Stimulated activated CD8-positive, alpha-beta memory T cell treated with anti-CD3 and anti-CD28 coated beads, Interleukin-12 subunit alpha, Interleukin-12 subunit beta, amount 100 ng/mL, for 1 hour (primary cell): ENCODE results near the gene SMAP1.

Experiments used
- DNase-seq: peaks from one replicate; pipeline ENCODE4 v3.0.0-alpha.2; 2020; ENCODE audit warnings: low read depth

The SMAP1 gene

GRCh38 chr6:70684794-70685493, 17.3 kb downstream of the SMAP1 start:
- no peak for DNase-seq

- DNase-seq: no peak
These were observed 18.0 kb downstream of the SMAP1 start for GRCh38 chr6:70685494-70686180.

- DNase-seq: no peak
These were observed 19.0 kb downstream of the SMAP1 start for GRCh38 chr6:70686548-70687133.

- DNase-seq: no peak
These were observed 26.2 kb downstream of the SMAP1 start for GRCh38 chr6:70693887-70694286.

GRCh38 chr6:70694371-70694770, 26.7 kb downstream of the SMAP1 start:
- DNase-seq: no peak

GRCh38 chr6:70700922-70701876, 33.5 kb downstream of the SMAP1 start:
- DNase-seq: no peak

- no peak for DNase-seq
These were observed 38.1 kb downstream of the SMAP1 start for GRCh38 chr6:70705772-70706171.

GRCh38 chr6:70706491-70707123, 38.9 kb downstream of the SMAP1 start:
- no peak for DNase-seq

- no peak for DNase-seq
These were observed 40.2 kb downstream of the SMAP1 start for GRCh38 chr6:70707893-70708292.

GRCh38 chr6:70708448-70708847, 40.8 kb downstream of the SMAP1 start:
- DNase-seq: no peak

GRCh38 chr6:70709826-70710225, 42.1 kb downstream of the SMAP1 start:
- DNase-seq: no peak

GRCh38 chr6:70714716-70715257, 47.1 kb downstream of the SMAP1 start:
- no peak for DNase-seq

GRCh38 chr6:70717038-70717801, 49.5 kb downstream of the SMAP1 start:
- no peak for DNase-seq

- no peak for DNase-seq
These were observed 56.8 kb downstream of the SMAP1 start for GRCh38 chr6:70724524-70724923.

- no peak for DNase-seq
These were observed 58.2 kb downstream of the SMAP1 start for GRCh38 chr6:70725817-70726415.

- no peak for DNase-seq
These were observed 66.7 kb downstream of the SMAP1 start for GRCh38 chr6:70734381-70734780.

- DNase-seq: no peak
These were observed 67.3 kb downstream of the SMAP1 start for GRCh38 chr6:70734979-70735378.

GRCh38 chr6:70735513-70735912, 67.8 kb downstream of the SMAP1 start:
- DNase-seq: no peak

- no peak for DNase-seq
These were observed 70.3 kb downstream of the SMAP1 start for GRCh38 chr6:70738028-70738427.

- DNase-seq: no peak
These were observed 71.9 kb downstream of the SMAP1 start for GRCh38 chr6:70739534-70739933.
